Fibroblast of the aortic adventitia (primary cell): ENCODE results near the gene NFU1. TPM values are rescaled to one million over a fixed set of nuclear protein-coding genes. Genes with fewer than 3 reads are reported as not detected.

Experiments used
- DNase-seq: peaks from one replicate; pipeline ENCODE4 v3.0.0-alpha.2; 2010; ENCODE audit warnings: low read depth
- H3K4me3 ChIP-seq: 2 replicates; pipeline ENCODE4 v1.5.1; 2011; ENCODE audit warnings: low read depth, mild to moderate bottlenecking, control low read depth, low read length, moderate library complexity
- total RNA-seq: library from RNA; depleted of rRNA; stranded (reverse); fragments of >200 nt; gene quantifications from 2 replicates; pipeline ENCODE4 v1.2.3, GENCODE V29; 2012; ENCODE audit warnings: low replicate concordance
- TF ChIP-seq, protein P1 (sequence below): IDR thresholded peaks from 2 replicates; pipeline ENCODE4 v1.5.1; 2011; ENCODE audit warnings: mild to moderate bottlenecking, low read length, control low read depth, inconsistent platforms; ENCODE audit not compliant: insufficient read depth

NFU1 gene
- total RNA-seq, 1 donor: 54.0 TPM

DNA sequence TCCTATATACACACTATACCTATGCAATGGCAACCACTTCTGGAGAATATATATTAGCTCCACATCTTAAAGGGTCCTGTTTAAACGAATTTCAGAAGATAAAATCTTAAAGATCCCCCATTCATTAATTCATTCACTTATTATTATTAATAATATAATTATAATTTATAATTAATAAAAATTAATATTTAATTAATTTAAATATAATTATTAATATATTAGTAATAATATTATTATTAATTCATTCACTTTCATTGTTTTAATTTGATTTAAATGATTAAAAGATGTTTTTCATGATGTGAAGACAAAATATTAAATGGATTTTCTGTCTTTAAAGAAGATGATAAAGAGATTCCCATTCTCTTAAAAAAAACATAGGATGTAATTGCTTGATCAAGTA lies 21.1 kb downstream of the NFU1 start:
- TF ChIP-seq, protein P1, sequence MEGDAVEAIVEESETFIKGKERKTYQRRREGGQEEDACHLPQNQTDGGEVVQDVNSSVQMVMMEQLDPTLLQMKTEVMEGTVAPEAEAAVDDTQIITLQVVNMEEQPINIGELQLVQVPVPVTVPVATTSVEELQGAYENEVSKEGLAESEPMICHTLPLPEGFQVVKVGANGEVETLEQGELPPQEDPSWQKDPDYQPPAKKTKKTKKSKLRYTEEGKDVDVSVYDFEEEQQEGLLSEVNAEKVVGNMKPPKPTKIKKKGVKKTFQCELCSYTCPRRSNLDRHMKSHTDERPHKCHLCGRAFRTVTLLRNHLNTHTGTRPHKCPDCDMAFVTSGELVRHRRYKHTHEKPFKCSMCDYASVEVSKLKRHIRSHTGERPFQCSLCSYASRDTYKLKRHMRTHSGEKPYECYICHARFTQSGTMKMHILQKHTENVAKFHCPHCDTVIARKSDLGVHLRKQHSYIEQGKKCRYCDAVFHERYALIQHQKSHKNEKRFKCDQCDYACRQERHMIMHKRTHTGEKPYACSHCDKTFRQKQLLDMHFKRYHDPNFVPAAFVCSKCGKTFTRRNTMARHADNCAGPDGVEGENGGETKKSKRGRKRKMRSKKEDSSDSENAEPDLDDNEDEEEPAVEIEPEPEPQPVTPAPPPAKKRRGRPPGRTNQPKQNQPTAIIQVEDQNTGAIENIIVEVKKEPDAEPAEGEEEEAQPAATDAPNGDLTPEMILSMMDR: no peak
- no peak overlapping the region for H3K4me3 ChIP-seq
- DNase-seq: no peak

DNA sequence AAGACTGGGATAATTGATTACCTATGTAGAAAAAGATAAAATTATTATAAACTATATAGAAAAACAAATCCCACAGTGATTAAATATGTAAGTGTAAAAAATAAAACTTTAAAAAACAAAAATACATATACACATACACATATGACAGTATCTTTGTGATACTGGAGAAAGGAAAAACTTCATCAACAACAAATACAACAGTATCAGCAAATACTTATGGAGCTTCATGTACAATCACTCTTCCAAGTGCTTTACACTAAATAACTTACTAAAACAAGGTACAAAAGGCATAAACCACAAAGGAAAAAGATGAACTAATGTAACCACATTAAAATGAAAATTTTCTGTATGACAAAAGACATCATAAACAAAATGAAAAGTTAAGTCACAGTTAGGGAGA lies 26.1 kb downstream of the NFU1 start:
- no peak overlapping the region for H3K4me3 ChIP-seq
- no peak for DNase-seq
- TF ChIP-seq, protein P1: no peak

DNA sequence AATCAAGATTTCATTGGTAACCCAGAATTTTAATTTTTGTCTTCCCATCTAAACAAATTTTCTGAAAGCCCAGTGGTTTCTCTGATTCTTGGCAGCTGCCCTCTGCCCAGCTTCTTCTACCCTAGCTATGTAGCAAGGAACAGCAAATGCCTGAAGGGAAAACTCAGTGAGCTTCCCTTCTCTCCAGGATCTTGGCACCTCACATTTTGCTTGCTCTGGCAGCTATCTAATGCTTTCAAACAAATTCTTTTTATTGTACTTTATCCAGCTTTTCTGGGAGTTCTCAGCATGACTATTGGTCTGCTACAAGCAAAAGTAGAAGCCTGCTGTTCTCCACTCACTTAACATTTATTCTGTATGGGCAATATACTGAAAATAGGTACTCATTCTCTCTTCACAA lies 31.9 kb downstream of the NFU1 start:
- no peak for DNase-seq
- TF ChIP-seq, protein P1: no peak
- no peak overlapping the region for H3K4me3 ChIP-seq

DNA sequence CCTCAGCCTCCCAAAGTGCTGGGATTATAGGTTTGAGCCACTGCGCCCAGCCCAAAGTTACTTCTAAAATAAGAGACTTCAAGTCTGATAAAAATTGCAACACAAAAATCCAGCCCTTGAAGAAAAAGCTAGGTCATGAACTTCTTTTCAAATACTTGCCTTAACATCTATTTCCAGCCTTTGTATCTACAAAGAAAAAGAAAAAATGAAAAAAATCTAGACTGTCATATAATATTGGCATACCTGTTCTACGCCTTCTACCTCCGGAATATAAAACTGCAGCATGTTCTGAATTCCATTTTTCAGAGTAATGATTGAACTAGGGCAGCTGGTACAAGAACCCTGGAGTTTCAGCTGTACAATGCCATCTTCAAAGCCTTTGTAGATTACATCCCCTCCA lies 37.1 kb downstream of the NFU1 start:
- TF ChIP-seq, protein P1: no peak
- no peak overlapping the region for H3K4me3 ChIP-seq
- no peak for DNase-seq

DNA sequence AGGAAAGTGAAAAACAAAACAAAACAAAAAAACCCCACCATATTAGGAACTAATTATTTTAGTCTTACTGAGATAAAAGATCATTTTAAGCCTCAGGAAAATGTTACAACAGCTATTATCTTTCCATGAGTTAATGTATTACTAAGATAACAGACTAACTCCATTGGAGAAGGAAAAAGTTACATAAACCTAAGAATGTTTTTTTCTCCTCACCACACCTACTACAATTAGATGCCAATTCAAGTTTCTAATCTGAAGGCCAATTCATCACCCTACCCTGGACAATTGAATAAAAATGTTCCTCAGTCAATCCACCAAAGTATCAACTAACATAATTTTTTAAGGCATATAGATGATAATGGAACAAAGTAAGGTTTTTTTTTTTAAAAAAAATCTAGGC lies 40.0 kb downstream of the NFU1 start:
- H3K4me3 ChIP-seq: no peak overlapping the region
- no peak for DNase-seq
- TF ChIP-seq, protein P1: no peak

DNA sequence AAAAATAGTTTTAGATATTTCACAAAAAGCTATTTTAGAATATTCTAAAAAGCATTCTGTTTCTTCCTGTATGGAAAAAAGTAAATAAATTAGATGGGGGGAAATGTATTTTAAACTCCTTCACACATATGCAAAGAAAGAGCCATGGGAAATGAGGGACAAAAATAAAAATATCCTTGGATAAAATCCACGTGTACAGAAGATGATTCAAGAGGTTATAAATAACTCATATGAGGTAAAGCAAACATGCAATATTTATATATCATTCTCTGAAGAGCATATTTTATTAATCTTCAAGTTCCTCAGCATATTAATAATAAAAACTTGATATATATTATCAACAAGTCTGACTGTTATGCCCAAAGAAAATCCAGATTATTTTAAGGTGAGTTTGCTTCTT lies 41.4 kb downstream of the NFU1 start:
- no peak overlapping the region for H3K4me3 ChIP-seq
- TF ChIP-seq, protein P1: no peak
- DNase-seq: no peak

DNA sequence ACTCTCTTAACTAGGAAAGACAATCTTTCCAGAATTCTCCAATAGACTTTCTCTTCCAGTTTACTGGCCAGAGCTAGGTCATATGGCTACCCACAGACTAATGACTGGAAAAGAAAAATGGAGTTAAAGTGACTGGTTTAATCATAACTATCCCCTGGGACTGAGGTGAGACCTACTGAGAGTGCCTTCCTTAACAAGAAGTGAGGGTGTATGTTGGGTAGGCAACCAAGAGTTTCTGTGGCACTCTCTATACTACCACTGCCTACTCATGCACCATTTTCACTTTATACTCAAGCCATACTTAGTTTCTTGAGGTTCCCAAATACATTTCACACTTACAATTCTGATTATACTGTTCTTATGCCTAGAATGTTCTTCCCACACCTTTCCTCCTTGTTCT lies 43.3 kb downstream of the NFU1 start:
- H3K4me3 ChIP-seq: no peak overlapping the region
- TF ChIP-seq, protein P1: no peak
- no peak for DNase-seq
